Chondrocyte (in vitro differentiated cells): Measurements from ENCODE around the gene IP6K1. TPM values are rescaled to one million over a fixed set of nuclear protein-coding genes. Genes with fewer than 3 reads are reported as not detected.

Experiments used
- DNase-seq: peaks from one replicate; pipeline ENCODE4 v3.0.0; 2021; ENCODE audit warnings: mixed read lengths, low spot score
- H3K27ac Mint-ChIP-seq: one replicate; pipeline ENCODE4 v1.8.0; 2021; ENCODE audit warnings: mild to moderate bottlenecking, moderate library complexity, mixed read lengths; ENCODE audit not compliant: unreplicated experiment
- H3K27me3 Mint-ChIP-seq: 2 replicates; pipeline ENCODE4 v1.8.0; 2021; ENCODE audit warnings: low read depth, mixed read lengths
- H3K36me3 Mint-ChIP-seq: 2 replicates; pipeline ENCODE4 v1.8.0; 2021; ENCODE audit warnings: low read depth, mixed read lengths
- H3K4me1 Mint-ChIP-seq: 2 replicates; pipeline ENCODE4 v1.8.0; 2021; ENCODE audit warnings: low read depth, mild to moderate bottlenecking, mixed read lengths
- H3K4me3 Mint-ChIP-seq: one replicate; pipeline ENCODE4 v1.8.0; 2021; ENCODE audit warnings: mild to moderate bottlenecking, moderate library complexity, mixed read lengths; ENCODE audit not compliant: unreplicated experiment
- H3K9me3 Mint-ChIP-seq: 2 replicates; pipeline ENCODE4 v1.8.0; 2021; ENCODE audit warnings: low read depth, mixed read lengths
- total RNA-seq: library from RNA; stranded (reverse); gene quantifications from 3 replicates; pipeline ENCODE4 v1.2.1, GENCODE V29; 2021
- TF ChIP-seq, protein P1 (sequence below): fragments of 200-600 bp; sonication (generic); IDR thresholded peaks from 2 replicates; pipeline ENCODE4 v1.5.0; 2021; ENCODE audit warnings: antibody characterized with exemption, mild to moderate bottlenecking, moderate library complexity

IP6K1 gene
- total RNA-seq, 1 donor from 2014 or later, result 40.1 TPM

GRCh38 chr3:49769286-49769915, 16.9 kb downstream of the IP6K1 start:
- TF ChIP-seq, protein P1, sequence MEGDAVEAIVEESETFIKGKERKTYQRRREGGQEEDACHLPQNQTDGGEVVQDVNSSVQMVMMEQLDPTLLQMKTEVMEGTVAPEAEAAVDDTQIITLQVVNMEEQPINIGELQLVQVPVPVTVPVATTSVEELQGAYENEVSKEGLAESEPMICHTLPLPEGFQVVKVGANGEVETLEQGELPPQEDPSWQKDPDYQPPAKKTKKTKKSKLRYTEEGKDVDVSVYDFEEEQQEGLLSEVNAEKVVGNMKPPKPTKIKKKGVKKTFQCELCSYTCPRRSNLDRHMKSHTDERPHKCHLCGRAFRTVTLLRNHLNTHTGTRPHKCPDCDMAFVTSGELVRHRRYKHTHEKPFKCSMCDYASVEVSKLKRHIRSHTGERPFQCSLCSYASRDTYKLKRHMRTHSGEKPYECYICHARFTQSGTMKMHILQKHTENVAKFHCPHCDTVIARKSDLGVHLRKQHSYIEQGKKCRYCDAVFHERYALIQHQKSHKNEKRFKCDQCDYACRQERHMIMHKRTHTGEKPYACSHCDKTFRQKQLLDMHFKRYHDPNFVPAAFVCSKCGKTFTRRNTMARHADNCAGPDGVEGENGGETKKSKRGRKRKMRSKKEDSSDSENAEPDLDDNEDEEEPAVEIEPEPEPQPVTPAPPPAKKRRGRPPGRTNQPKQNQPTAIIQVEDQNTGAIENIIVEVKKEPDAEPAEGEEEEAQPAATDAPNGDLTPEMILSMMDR, result no peak
- no peak overlapping the region for H3K4me3 Mint-ChIP-seq
- peak overlapping the region; percentile 1 for H3K27ac Mint-ChIP-seq
- DNase-seq, result no peak
- H3K9me3 Mint-ChIP-seq, result no peaks in the 10 kb centered on the region
- H3K36me3 Mint-ChIP-seq, result no peaks in the 10 kb centered on the region
- peaks cover 15% of the 10 kb centered on the region for H3K4me1 Mint-ChIP-seq
- H3K27me3 Mint-ChIP-seq, result no peaks in the 10 kb centered on the region

GRCh38 chr3:49763981-49764380, 22.4 kb downstream of the IP6K1 start:
- Mint-ChIP-seq H3K27ac (no peak overlapping the region), H3K4me3 (no peak overlapping the region), H3K4me1 (peaks cover 10% of the 10 kb centered on the region), H3K27me3 (no peaks in the 10 kb centered on the region), H3K9me3 (no peaks in the 10 kb centered on the region), H3K36me3 (no peaks in the 10 kb centered on the region)
- no peak for DNase-seq
- TF ChIP-seq, protein P1, result no peak

DNA sequence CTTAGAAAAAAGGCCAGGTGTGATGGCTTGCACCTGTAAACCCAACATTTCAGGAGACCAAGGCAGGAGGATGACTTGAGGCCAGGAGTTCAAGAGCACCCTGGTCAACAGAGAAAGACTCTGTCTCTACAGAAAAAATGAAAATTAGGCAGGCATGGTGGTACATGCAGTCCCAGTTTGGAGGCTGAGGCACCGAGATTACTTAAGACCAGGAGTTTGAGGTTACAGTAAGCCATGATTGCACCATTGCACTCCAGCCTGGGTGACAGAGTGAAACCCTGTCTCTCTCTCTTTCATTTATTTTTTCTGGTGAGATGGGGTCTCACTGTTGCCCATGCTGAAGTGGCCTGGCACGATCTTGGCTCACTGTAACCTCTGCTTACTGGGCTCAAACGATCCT, 24.7 kb downstream of the IP6K1 start:
- Mint-ChIP-seq H3K36me3 (no peaks in the 10 kb centered on the region), H3K4me1 (peaks cover 10% of the 10 kb centered on the region), H3K9me3 (no peaks in the 10 kb centered on the region), H3K4me3 (no peak overlapping the region), H3K27ac (no peak overlapping the region), H3K27me3 (no peaks in the 10 kb centered on the region)
- DNase-seq, result no peak
- TF ChIP-seq, protein P1, result no peak

DNA sequence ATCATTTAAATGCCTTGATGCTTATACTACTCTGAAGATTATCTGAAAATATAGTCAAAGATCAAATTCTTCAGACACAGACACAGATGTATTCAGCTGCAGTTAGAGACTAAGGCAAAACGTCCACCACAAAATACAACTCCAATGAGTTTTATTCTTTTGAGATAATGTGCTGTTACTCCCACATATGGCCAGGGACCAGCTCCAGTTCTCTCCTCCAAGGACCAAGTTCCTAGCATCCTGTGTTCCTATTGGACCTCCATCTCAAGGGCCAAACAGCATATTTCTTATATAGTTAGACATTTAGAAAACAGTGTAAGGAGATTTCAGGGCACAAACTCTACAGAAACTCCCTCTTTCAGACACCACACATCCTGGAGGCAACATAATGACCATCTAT, 27.1 kb downstream of the IP6K1 start:
- TF ChIP-seq, protein P1, result no peak
- Mint-ChIP-seq H3K27me3 (no peaks in the 10 kb centered on the region), H3K4me1 (peaks cover 23% of the 10 kb centered on the region), H3K36me3 (no peaks in the 10 kb centered on the region), H3K4me3 (no peak overlapping the region), H3K27ac (no peak overlapping the region), H3K9me3 (no peaks in the 10 kb centered on the region)
- DNase-seq, result no peak

- H3K9me3 Mint-ChIP-seq, result no peaks in the 10 kb centered on the region
- H3K4me3 Mint-ChIP-seq, result no peak overlapping the region
- peaks cover 29% of the 10 kb centered on the region for H3K4me1 Mint-ChIP-seq
- no peak for DNase-seq
- H3K27me3 Mint-ChIP-seq, result no peaks in the 10 kb centered on the region
- H3K27ac Mint-ChIP-seq, result no peak overlapping the region
- TF ChIP-seq, protein P1, result no peak
- H3K36me3 Mint-ChIP-seq, result peaks cover 2% of the 10 kb centered on the region
These were observed 29.1 kb downstream of the IP6K1 start for GRCh38 chr3:49757197-49757596.
